Aortic smooth muscle cell (primary cell): ENCODE results near the gene CHPF. TPM values are rescaled to one million over a fixed set of nuclear protein-coding genes. Genes with fewer than 3 reads are reported as not detected.

Source experiments
- total RNA-seq: library from RNA; depleted of rRNA; stranded (reverse); fragments of >200 nt; gene quantifications from 2 replicates; pipeline ENCODE4 v1.2.3, GENCODE V29; 2014

CHPF gene
- 107 and 128 TPM in 2 replicates for total RNA-seq

GRCh38 chr2:219543596-219544358 lies at the start of gene CHPF, which contains the start of gene TMEM198:
Gene CHPF (minus strand): TSS chr2:219543809. CDS start chr2:219543538, 271 bp downstream.
Gene TMEM198 (plus strand): TSS chr2:219544028. CDS start chr2:219544728, 700 bp downstream.

DNA sequence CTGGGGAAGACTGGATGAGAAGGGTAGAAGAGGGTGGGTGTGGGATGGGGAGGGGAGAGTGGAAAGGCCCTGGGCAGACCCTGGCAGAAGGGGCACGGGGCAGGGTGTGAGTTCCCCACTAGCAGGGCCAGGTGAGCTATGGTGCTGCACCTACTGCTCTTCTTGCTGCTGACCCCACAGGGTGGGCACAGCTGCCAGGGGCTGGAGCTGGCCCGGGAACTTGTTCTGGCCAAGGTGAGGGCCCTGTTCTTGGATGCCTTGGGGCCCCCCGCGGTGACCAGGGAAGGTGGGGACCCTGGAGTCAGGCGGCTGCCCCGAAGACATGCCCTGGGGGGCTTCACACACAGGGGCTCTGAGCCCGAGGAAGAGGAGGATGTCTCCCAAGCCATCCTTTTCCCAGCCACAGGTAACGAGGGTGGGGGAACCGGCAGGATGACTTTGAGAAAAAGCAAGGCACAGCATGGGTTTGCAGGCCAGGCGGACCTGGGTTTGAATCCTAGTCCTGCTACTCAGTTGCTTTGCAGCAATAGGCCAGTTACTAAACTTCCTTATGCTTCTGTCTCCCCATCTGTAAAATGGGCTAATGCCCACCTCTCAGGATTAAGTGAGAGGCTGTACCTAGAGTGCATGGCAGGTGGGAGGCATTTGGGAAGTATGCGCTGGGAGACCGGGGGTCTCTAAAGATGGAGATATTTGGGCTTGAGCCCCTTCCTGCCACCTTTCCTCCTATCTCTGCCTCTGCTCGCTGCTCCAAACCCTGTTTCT lies 28.8 kb upstream of the CHPF start, which contains the start of gene INHA:
INHA (plus strand) TSS at position 74 of the 765 bp plus-strand sequence; CDS start at position 139, 65 bp downstream.

GRCh38 chr2:219571311-219572236 lies 28.0 kb upstream of the CHPF start, which contains the start of gene OBSL1:
Gene OBSL1 (minus strand): TSS chr2:219571539. CDS start chr2:219571232, 307 bp downstream.

GRCh38 chr2:219514196-219514761 lies 29.3 kb downstream of the CHPF start, which contains the start of gene ASIC4:
Gene ASIC4 (plus strand): TSS chr2:219514482. CDS start chr2:219514725, 243 bp downstream.

DNA sequence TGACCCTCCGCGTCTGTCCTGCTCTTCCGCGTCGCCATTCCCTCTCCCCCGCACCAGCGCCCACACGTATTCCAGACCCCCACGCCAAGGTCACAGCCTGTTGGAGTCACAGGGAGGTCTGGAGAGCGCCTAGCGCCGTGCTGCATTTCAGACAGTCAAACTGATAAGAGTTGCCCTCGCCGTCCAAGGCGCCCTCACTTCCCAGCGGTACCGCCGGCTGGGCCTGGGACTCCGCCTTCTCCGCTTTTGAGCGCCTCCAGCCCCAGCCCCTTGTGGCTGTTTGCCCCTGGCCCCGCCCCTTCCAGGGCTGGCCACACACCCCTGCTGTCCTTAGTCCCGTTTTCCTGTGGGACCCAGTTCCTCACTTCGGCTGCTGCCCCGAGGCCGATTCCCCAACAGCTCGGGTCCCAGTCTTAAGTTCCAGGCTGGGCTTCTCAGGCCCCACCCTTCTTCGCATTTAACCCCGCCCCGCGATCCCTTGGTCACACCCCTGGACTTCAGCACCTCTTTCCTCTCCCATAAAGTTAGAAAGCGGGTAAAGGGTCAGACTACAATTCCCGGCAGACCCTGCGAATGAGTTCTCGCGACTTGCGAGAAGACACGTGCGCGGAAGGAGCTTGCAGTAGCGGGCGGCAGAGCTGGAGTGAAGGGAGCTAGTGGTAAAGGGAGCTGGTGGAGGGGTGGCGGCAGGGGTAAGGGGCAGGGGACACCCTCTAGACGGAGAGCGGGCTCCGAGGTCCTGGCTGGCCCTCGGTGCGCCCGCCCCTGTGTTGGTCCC lies 45.1 kb downstream of the CHPF start, which contains the start of gene GMPPA:
GMPPA (plus strand) TSS at position 612 of the 778 bp plus-strand sequence. CDS start 1,085 bp downstream, outside the sequence.

Other genes with a start within 250 kb of the CHPF start
- gene PTPRN, start 234.4 kb downstream of the CHPF start, total RNA-seq: 0.25 and 0.40 TPM in 2 replicates
- gene RESP18, start 211.1 kb downstream of the CHPF start, total RNA-seq: not detected in 2 replicates
- gene DNPEP, start 155.9 kb downstream of the CHPF start, total RNA-seq: 47.6 and 49.3 TPM in 2 replicates
- 0.13 and 0.62 TPM in 2 replicates for gene DES, start 125.4 kb downstream of the CHPF start, total RNA-seq
- gene SPEG, start 109.0 kb downstream of the CHPF start, total RNA-seq: 11.1 and 25.1 TPM in 2 replicates
- 45.5 and 55.0 TPM in 2 replicates for gene GMPPA, start 44.9 kb downstream of the CHPF start, total RNA-seq
- gene ASIC4, start 29.3 kb downstream of the CHPF start, total RNA-seq: 0.12 TPM in 1 of 2 replicates, not detected in the other
- 1.1 and 1.3 TPM in 2 replicates for gene TMEM198, start 219 bp upstream of the CHPF start, total RNA-seq
- 28.4 and 43.8 TPM in 2 replicates for gene OBSL1, start 27.7 kb upstream of the CHPF start, total RNA-seq
- gene INHA, start 28.5 kb upstream of the CHPF start, total RNA-seq: 0.13 and 0.25 TPM in 2 replicates
- 11.1 and 12.6 TPM in 2 replicates for gene STK11IP, start 54.0 kb upstream of the CHPF start, total RNA-seq
- gene SLC4A3, start 83.8 kb upstream of the CHPF start, total RNA-seq: 0.40 and 0.50 TPM in 2 replicates